HCT116 (cell line): ENCODE results near the gene IFITM2. TPM values are rescaled to one million over a fixed set of nuclear protein-coding genes. Genes with fewer than 3 reads are reported as not detected.

Experiments used
- ATAC-seq: fragments of 200-7000 bp; cut with Tn5 transposase; 2 replicates; pipeline ENCODE4 v1.9.1; 2020; ENCODE audit warnings: mild to moderate bottlenecking, moderate library complexity
- BruUV-seq: library from RNA; stranded (reverse); fragments of 400-500 nt; replicated peaks from 2 replicates; lab custom pipeline; 2021; lab: Mats Ljungman, UMichigan
- CTCF ChIA-PET: fragments of 300-600 bp; sonication (Branson Sonifier 250); formaldehyde crosslinking; loops from one replicate; lab custom pipeline; 2021; ENCODE audit warnings: antibody characterized with exemption; lab: Charles Lee
- POLR2A ChIA-PET: fragments of 300-600, 350-600 bp; sonication (Branson Sonifier 250); formaldehyde crosslinking; loops from one replicate; lab custom pipeline; 2021; ENCODE audit warnings: antibody characterized with exemption; lab: Charles Lee
- RAD21 ChIA-PET, 2 experiments: fragments of 300-600 bp; sonication (Branson Sonifier 250); formaldehyde crosslinking; loops; one replicate each; lab custom pipeline; 2023; ENCODE audit warnings: low total read pairs in 2 of 2; ENCODE audit not compliant: uncharacterized antibody in 2 of 2, unreplicated experiment in 2 of 2, low non-redundant PET in 1 of 2; lab: Charles Lee
- DNase-seq: peaks from one replicate; pipeline ENCODE4 v3.0.0-alpha.2; 2010; ENCODE audit warnings: low read depth, low spot score
- H2AFZ ChIP-seq: fragments of 200-600 bp; shearing (Covaris generic), sonication (generic); 2 replicates; pipeline ENCODE4 v1.6.1; 2017; ENCODE audit warnings: low read depth, mixed run types, mixed read lengths, antibody characterized with exemption, low read length; ENCODE audit not compliant: poor library complexity, severe bottlenecking
- H3K27ac ChIP-seq: 2 replicates; pipeline ENCODE4 v1.5.1; 2012; ENCODE audit warnings: low read depth, low read length
- H3K27me3 ChIP-seq: fragments of 200-600 bp; sonication (generic); 2 replicates; pipeline ENCODE4 v1.6.1; 2016; ENCODE audit warnings: mixed run types, low read length, mixed read lengths; ENCODE audit not compliant: insufficient read depth
- H3K36me3 ChIP-seq, 2 experiments: fragments of 200-500 bp in 1 of 2; fragments of 200-600 bp in 1 of 2; sonication (Bioruptor generic) in 1 of 2; sonication (generic) in 1 of 2; 2 replicates each; pipeline versions ENCODE4 v1.5.1 to v1.6.1; 2014 to 2016; ENCODE audit warnings: low read length in 2 of 2, inconsistent platforms in 1 of 2, mixed read lengths in 1 of 2, mixed run types in 1 of 2; ENCODE audit not compliant: insufficient read depth in 2 of 2, control insufficient read depth in 1 of 2
- H3K4me1 ChIP-seq, 2 experiments: fragments of 200-600 bp in 1 of 2; sonication (generic) in 1 of 2; 2 replicates each; pipeline versions ENCODE4 v1.5.1 to v1.6.1; 2012 to 2017; ENCODE audit warnings: low read length in 2 of 2, inconsistent platforms in 1 of 2, mild to moderate bottlenecking in 1 of 2, mixed read lengths in 1 of 2, mixed run types in 1 of 2, moderate library complexity in 1 of 2; ENCODE audit not compliant: insufficient read depth in 2 of 2, control insufficient read depth in 1 of 2
- H3K4me2 ChIP-seq: fragments of 200-600 bp; sonication (generic); 2 replicates; pipeline ENCODE4 v1.6.1; 2017; ENCODE audit warnings: mixed run types, low read length, mixed read lengths
- H3K4me3 ChIP-seq, 2 experiments: fragments of 200-600 bp in 1 of 2; sonication (generic) in 1 of 2; replicated peaks in 1 of 2; 2 replicates each; pipeline ENCODE4 v1.5.1; 2011 to 2016; ENCODE audit warnings: low read length in 2 of 2, control low read depth in 1 of 2, low read depth in 1 of 2, mild to moderate bottlenecking in 1 of 2, mixed read lengths in 1 of 2, mixed run types in 1 of 2
- H3K79me2 ChIP-seq: fragments of 200-600 bp; sonication (generic); 2 replicates; pipeline ENCODE4 v1.6.1; 2017; ENCODE audit warnings: mild to moderate bottlenecking, mixed run types, low read length, moderate library complexity, mixed read lengths; ENCODE audit not compliant: insufficient read depth
- H3K9ac ChIP-seq: fragments of 200-600 bp; sonication (generic); 2 replicates; pipeline ENCODE4 v1.6.1; 2016; ENCODE audit warnings: low read length, mixed read lengths
- H3K9me2 ChIP-seq: fragments of 200-600 bp; sonication (generic), shearing (Covaris generic); 2 replicates; pipeline ENCODE4 v1.6.1; 2017; ENCODE audit warnings: mixed run types, mild to moderate bottlenecking, moderate library complexity; ENCODE audit not compliant: insufficient read depth
- H3K9me3 ChIP-seq, 2 experiments: fragments of 200-500 bp in 1 of 2; fragments of 200-600 bp in 1 of 2; sonication (Bioruptor generic) in 1 of 2; sonication (generic) in 1 of 2; 2 replicates each; pipeline ENCODE4 v1.6.1; 2014 to 2017; ENCODE audit warnings: low read length in 2 of 2, mixed read lengths in 2 of 2, inconsistent platforms in 1 of 2, low read depth in 1 of 2, mild to moderate bottlenecking in 1 of 2, mixed run types in 1 of 2, moderate library complexity in 1 of 2; ENCODE audit not compliant: control insufficient read depth in 1 of 2, insufficient read depth in 1 of 2
- H4K20me1 ChIP-seq: fragments of 200-600 bp; sonication (generic), shearing (Covaris generic); 2 replicates; pipeline ENCODE4 v1.6.1; 2017; ENCODE audit warnings: mixed run types, mild to moderate bottlenecking, moderate library complexity; ENCODE audit not compliant: insufficient read depth
- EZH2phosphoT487 ChIP-seq: fragments of 200-600 bp; IDR thresholded peaks from 2 replicates; pipeline ENCODE4 v1.6.1; 2018; ENCODE audit warnings: antibody characterized with exemption, borderline replicate concordance
- POLR2A ChIP-seq: IDR thresholded peaks from 2 replicates; pipeline ENCODE4 v1.7.0; 2011; ENCODE audit warnings: borderline replicate concordance; ENCODE audit not compliant: insufficient read depth, insufficient read length; ENCODE audit errors: extremely low read depth
- SRF ChIP-seq: IDR thresholded peaks from 2 replicates; pipeline ENCODE4 v1.6.1; 2012; ENCODE audit warnings: low read depth
- TCF7L2 ChIP-seq: IDR thresholded peaks from 2 replicates; pipeline ENCODE4 v1.7.0; 2011; ENCODE audit warnings: borderline replicate concordance, inconsistent platforms; ENCODE audit not compliant: insufficient read depth, insufficient read length; ENCODE audit errors: extremely low read depth
- intact Hi-C: fragments of 100-400 bp; cut with micrococcal nuclease; formaldehyde crosslinking; loops from 2 replicates; pipeline ENCODE4 v1.10.0; 2022
- total RNA-seq: library from RNA; stranded (reverse); gene quantifications from one replicate; pipeline ENCODE4 v1.2.1, GENCODE V29; 2021; ENCODE audit not compliant: unreplicated experiment
- TF ChIP-seq, protein P1 (sequence below): IDR thresholded peaks from 2 replicates; pipeline ENCODE4 v1.6.1; 2011; ENCODE audit warnings: mild to moderate bottlenecking, low read length, moderate library complexity; ENCODE audit not compliant: insufficient replicate concordance; ENCODE audit errors: extremely low read depth

IFITM2 gene
- total RNA-seq, 1 experiment from 2014 or later: 106 TPM

DNA sequence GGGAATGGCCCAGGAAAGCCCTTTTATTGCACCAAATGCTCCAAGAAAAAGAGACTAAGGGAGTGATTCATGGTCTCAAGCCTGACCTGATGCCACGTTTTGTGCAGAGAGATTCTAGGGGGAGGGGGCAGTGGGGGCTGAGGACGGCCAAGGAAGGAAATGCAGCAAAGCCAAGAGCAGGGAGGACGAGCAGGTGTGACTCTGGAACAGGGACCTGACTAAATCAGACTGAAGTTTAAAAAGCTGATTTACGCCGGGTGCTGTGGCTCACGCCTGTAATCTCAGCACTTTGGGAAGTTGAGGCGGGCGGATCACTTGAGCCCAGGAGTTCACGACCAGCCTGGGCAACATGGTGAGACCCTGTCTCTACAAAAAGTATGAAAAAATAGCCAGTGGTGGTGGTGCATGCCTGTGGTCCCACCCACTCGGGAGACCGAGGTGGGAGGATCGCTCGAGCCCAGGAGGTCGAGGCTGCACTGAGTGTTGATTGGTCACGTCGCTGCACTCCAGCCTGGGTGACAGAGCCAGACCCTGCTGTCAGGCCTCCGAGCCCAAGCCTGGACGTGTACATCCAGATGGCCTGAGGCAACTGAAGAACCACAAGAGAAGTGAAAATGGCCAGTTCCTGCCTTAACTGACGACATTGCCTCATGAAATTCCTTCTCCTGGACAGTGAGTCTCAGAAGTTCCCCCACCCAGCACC lies 23.9 kb downstream of the IFITM2 start:
- Histone ChIP-seq H3K9me2 (no peaks in the 10 kb centered on the region), H3K4me2 (no peak overlapping the region), H3K36me3 (no peaks in the 10 kb centered on the region), H3K9me3 (no peaks in the 10 kb centered on the region; a peak in 1 of 4 replicates), H2AFZ (no peak overlapping the region), H3K4me3 (no peak overlapping the region), H3K27me3 (no peaks in the 10 kb centered on the region), H3K4me1 (peaks cover 0 to 7% of the 10 kb centered on the region in 2 experiments; a peak in 2 of 4 replicates), H3K79me2 (no peaks in the 10 kb centered on the region), H3K27ac (no peak overlapping the region), H3K9ac (no peak overlapping the region), H4K20me1 (no peaks in the 10 kb centered on the region)
- POLR2A ChIA-PET: no interaction called here
- intact Hi-C loops: no loop called here
- BruUV-seq: no TSS peak
- no peak for ATAC-seq
- TF ChIP-seq SRF: no peak
- TF ChIP-seq TCF7L2: no peak
- no peak for TF ChIP-seq EZH2phosphoT487
- TF ChIP-seq, protein P1, sequence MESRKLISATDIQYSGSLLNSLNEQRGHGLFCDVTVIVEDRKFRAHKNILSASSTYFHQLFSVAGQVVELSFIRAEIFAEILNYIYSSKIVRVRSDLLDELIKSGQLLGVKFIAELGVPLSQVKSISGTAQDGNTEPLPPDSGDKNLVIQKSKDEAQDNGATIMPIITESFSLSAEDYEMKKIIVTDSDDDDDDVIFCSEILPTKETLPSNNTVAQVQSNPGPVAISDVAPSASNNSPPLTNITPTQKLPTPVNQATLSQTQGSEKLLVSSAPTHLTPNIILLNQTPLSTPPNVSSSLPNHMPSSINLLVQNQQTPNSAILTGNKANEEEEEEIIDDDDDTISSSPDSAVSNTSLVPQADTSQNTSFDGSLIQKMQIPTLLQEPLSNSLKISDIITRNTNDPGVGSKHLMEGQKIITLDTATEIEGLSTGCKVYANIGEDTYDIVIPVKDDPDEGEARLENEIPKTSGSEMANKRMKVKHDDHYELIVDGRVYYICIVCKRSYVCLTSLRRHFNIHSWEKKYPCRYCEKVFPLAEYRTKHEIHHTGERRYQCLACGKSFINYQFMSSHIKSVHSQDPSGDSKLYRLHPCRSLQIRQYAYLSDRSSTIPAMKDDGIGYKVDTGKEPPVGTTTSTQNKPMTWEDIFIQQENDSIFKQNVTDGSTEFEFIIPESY: no peak
- no peak for TF ChIP-seq POLR2A
- RAD21 ChIA-PET: no interaction called here
- CTCF ChIA-PET: no interaction called here
- DNase-seq: no peak
